ENCODE results near the gene CTNNA3.

GRCh38 chr10:66833861-66834260, 862.1 kb downstream of the CTNNA3 start:
- TF ChIP-seq, protein P1, sequence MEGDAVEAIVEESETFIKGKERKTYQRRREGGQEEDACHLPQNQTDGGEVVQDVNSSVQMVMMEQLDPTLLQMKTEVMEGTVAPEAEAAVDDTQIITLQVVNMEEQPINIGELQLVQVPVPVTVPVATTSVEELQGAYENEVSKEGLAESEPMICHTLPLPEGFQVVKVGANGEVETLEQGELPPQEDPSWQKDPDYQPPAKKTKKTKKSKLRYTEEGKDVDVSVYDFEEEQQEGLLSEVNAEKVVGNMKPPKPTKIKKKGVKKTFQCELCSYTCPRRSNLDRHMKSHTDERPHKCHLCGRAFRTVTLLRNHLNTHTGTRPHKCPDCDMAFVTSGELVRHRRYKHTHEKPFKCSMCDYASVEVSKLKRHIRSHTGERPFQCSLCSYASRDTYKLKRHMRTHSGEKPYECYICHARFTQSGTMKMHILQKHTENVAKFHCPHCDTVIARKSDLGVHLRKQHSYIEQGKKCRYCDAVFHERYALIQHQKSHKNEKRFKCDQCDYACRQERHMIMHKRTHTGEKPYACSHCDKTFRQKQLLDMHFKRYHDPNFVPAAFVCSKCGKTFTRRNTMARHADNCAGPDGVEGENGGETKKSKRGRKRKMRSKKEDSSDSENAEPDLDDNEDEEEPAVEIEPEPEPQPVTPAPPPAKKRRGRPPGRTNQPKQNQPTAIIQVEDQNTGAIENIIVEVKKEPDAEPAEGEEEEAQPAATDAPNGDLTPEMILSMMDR (conservative IDR thresholded peaks at IDR 0.05 in 1 of 2, IDR thresholded peaks at IDR 0.05 in 1 of 2; ENCODE audit: low read depth in 1 of 2, low read length in 2 of 2) = no peak
- TF ChIP-seq EZH2 (IDR thresholded peaks at IDR 0.05; ENCODE audit: low read length, missing control alignments) = no peak
